Ectodermal cell (in vitro differentiated cells): ENCODE results near the gene GOLGA7B.

Experiments used
- H3K27ac ChIP-seq: 2 replicates; pipeline ENCODE4 v1.7.0; 2013; ENCODE audit warnings: mild to moderate bottlenecking, low read depth, low read length; ENCODE audit not compliant: insufficient read depth, poor library complexity, severe bottlenecking
- H3K27me3 ChIP-seq: 2 replicates; pipeline ENCODE4 v1.7.0; 2013; ENCODE audit warnings: mild to moderate bottlenecking, low read length; ENCODE audit not compliant: insufficient read depth, control insufficient read depth, poor library complexity, severe bottlenecking
- H3K36me3 ChIP-seq: one replicate; pipeline ENCODE4 v1.7.0; 2013; ENCODE audit warnings: low read length; ENCODE audit not compliant: control insufficient read depth, insufficient read depth
- H3K4me1 ChIP-seq: one replicate; pipeline ENCODE4 v1.7.0; 2013; ENCODE audit warnings: low read length; ENCODE audit not compliant: control insufficient read depth, insufficient read depth
- H3K4me3 ChIP-seq: 2 replicates; pipeline ENCODE4 v1.7.0; 2013; ENCODE audit warnings: low read depth, low read length, control low read depth; ENCODE audit not compliant: insufficient read depth
- H3K9me3 ChIP-seq: 2 replicates; pipeline ENCODE4 v1.7.0; 2013; ENCODE audit warnings: mild to moderate bottlenecking, low read length, moderate library complexity; ENCODE audit not compliant: control insufficient read depth
- WGBS, 2 experiments: methylation state at CpG; one replicate each; pipeline ENCODE4 v1.1.7; 2013; ENCODE audit warnings: missing lambda C conversion rate in 2 of 2; 5-methylcytosine and 5-hydroxymethylcytosine counted together

GOLGA7B gene

DNA sequence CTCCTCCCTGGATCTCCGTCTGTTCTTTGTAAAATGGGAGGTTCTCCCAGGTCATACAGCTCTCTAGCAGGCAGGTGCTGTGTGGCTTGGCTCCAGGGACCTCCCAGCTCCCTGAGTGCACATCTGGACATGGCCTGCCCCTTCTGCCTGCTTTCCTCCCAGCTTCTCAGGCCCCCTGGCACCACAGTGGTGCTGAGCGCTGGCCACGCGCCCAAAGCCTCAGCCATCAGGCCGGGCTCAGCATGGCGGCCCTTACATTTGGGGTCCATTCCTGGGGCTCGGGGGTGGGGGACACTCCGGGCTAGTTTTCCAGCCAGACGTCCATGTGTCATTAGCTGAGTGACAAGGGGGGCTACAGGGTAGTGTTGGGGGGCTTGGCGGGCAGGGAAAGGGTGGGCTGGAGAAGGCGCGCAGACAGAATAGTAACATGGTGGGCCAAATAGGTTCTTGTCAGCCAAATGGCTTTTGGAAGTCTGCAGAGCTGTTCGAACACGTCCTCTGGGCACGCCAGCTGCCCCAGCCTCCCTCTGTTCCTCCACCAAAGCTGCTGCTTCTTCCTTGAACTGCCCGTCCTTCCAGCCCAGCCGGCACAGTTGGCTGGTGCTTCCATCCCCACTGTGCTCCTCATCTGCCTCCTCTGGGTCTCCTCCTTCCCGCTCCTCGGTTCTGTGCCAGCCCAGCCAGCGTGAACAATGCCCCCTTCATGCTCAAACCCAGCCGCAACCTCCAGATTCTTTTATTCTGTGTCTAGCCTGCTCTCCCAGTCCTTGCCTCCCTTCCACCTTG lies 65.9 kb downstream of the GOLGA7B start:
- H3K36me3 ChIP-seq = no peaks in the 10 kb centered on the region
- H3K4me1 ChIP-seq = peaks cover 8% of the 10 kb centered on the region
- peaks cover 5% of the 10 kb centered on the region for H3K27me3 ChIP-seq
- 89% methylated on average over 21 of the region's 21 CpGs for WGBS, 2 experiments
- no peak overlapping the region for H3K27ac ChIP-seq
- H3K9me3 ChIP-seq = no peaks in the 10 kb centered on the region
- H3K4me3 ChIP-seq = no peak overlapping the region

DNA sequence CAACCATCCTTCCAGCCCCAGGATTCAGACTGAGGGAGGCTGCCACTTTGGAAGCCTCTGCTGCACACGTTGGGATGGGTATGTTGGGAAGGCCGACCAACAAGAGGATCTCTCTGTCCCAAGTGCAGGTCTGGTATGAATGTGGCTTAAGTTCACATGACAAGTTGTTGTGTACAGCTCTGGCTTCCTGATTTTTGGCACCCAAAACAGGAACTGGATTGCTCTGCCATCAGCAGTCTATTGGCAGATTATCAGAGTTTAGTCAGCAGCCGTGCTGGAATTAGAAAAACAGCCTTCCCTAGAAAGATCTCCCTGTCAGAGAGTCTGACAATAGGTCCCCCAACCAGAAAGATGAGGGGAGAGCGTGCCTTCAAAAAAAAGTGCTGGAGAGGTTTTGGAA lies 66.9 kb downstream of the GOLGA7B start:
- H3K27ac ChIP-seq = no peak overlapping the region
- peaks cover 5% of the 10 kb centered on the region for H3K27me3 ChIP-seq
- peaks cover 8% of the 10 kb centered on the region for H3K4me1 ChIP-seq
- H3K9me3 ChIP-seq = no peaks in the 10 kb centered on the region
- H3K36me3 ChIP-seq = no peaks in the 10 kb centered on the region
- no peak overlapping the region for H3K4me3 ChIP-seq
- 84 to 91% methylated on average over 4 of the region's 4 CpGs for WGBS, 2 experiments

DNA sequence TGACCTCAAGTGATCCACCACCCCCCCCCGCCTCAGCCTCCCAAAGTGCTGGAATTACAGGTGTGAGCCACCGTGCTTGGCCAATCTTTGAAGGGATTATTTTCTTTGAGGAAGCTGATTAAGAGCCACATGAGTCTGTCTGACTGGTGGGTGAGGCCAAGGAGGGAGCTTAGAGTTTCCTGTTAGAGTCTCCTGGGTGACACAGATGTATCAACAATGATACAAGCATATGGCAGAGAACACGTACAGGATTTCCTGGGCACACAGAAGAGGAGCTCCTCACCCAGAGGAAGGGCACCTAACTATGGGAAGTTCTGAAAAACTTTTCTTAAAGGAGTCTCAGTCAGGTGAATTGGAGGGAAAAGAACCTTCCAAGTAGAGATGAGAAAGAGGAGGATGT lies 69.4 kb downstream of the GOLGA7B start:
- H3K27ac ChIP-seq = no peak overlapping the region
- H3K27me3 ChIP-seq = peaks cover 1% of the 10 kb centered on the region
- no peak overlapping the region for H3K4me3 ChIP-seq
- H3K9me3 ChIP-seq = no peaks in the 10 kb centered on the region
- WGBS, 2 experiments = 82 to 83% methylated on average over 3 of the region's 3 CpGs
- H3K36me3 ChIP-seq = no peaks in the 10 kb centered on the region
- H3K4me1 ChIP-seq = peaks cover 8% of the 10 kb centered on the region

DNA sequence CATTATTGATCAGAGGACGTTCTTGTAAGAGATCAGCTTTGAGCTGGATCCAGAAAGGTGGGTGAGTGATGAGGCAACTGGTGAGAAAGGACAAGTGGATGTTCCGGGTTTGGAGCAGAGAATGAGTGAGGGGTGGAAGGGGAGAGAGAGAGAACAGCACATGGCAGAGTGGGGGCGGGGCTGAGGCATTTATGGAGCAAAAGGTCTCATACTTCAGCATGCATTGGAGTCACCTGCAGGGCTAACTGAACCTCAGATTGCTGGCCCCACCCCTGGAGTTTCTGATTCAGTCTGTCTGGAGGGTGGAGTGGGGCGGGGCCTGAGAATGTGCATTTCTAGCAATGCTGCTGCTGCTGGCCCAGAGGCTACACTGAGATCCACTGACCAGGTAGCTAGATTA lies 71.2 kb downstream of the GOLGA7B start:
- 86 to 90% methylated on average over 4 of the region's 4 CpGs for WGBS, 2 experiments
- H3K36me3 ChIP-seq = no peaks in the 10 kb centered on the region
- peaks cover 8% of the 10 kb centered on the region for H3K4me1 ChIP-seq
- no peak overlapping the region for H3K27ac ChIP-seq
- no peaks in the 10 kb centered on the region for H3K9me3 ChIP-seq
- H3K4me3 ChIP-seq = no peak overlapping the region
- no peaks in the 10 kb centered on the region for H3K27me3 ChIP-seq
